HG03175 (cell line): ENCODE measurements around the gene LPA.
"Not testable (repeated sequence)": the region's sequence is repeated elsewhere in the genome, so short reads cannot be mapped to it uniquely, and the experiment has no call there.

Experiments
- ATAC-seq: cut with Tn5 transposase; IDR thresholded peaks from one replicate; pipeline ENCODE4 v1.9.1; 2021; ENCODE audit warnings: mild to moderate bottlenecking, moderate library complexity; ENCODE audit not compliant: unreplicated experiment

Gene LPA

GRCh38 chr6:160662429-160662828, 1.6 kb downstream of the LPA start:
- ATAC-seq, result no peak

GRCh38 chr6:160661216-160661615, 2.9 kb downstream of the LPA start:
- ATAC-seq, result no peak

- no peak for ATAC-seq
Measured at GRCh38 chr6:160659562-160659961, 4.5 kb downstream of the LPA start.

- no peak for ATAC-seq
Measured at GRCh38 chr6:160634706-160635105, 29.4 kb downstream of the LPA start.

- ATAC-seq, result no peak
Measured at GRCh38 chr6:160595838-160596832, 67.9 kb downstream of the LPA start.

- not testable (repeated sequence) for ATAC-seq
Measured at GRCh38 chr6:160595297-160595696, 68.8 kb downstream of the LPA start.

GRCh38 chr6:160586374-160586773, 77.7 kb downstream of the LPA start:
- no peak for ATAC-seq

GRCh38 chr6:160583794-160584193, 80.3 kb downstream of the LPA start:
- ATAC-seq, result no peak

GRCh38 chr6:160581406-160581805, 82.7 kb downstream of the LPA start:
- no peak for ATAC-seq

- ATAC-seq, result not testable (repeated sequence)
Measured at GRCh38 chr6:160578515-160578914, 85.6 kb downstream of the LPA start.

GRCh38 chr6:160573943-160574342, 90.1 kb downstream of the LPA start:
- ATAC-seq, result no peak

- not testable (repeated sequence) for ATAC-seq
Measured at GRCh38 chr6:160571201-160571600, 92.9 kb downstream of the LPA start.

GRCh38 chr6:160544802-160545201, 119.3 kb downstream of the LPA start:
- ATAC-seq, result no peak

GRCh38 chr6:160535270-160535669, 128.8 kb downstream of the LPA start:
- ATAC-seq, result no peak

GRCh38 chr6:160534050-160534696, 129.9 kb downstream of the LPA start:
- peak; percentile 83 for ATAC-seq

- ATAC-seq, result no peak
Measured at GRCh38 chr6:160532315-160532714, 131.8 kb downstream of the LPA start.

GRCh38 chr6:160531826-160532225, 132.2 kb downstream of the LPA start:
- no peak for ATAC-seq

- ATAC-seq, result not testable (repeated sequence)
Measured at GRCh38 chr6:160529524-160529923, 134.6 kb downstream of the LPA start.

- no peak for ATAC-seq
Measured at GRCh38 chr6:160523223-160523622, 140.9 kb downstream of the LPA start.

- ATAC-seq, result peak; percentile 83
Measured at GRCh38 chr6:160520043-160520904, 143.8 kb downstream of the LPA start.

- ATAC-seq, result peak; percentile 13
Measured at GRCh38 chr6:160519603-160520042, 144.5 kb downstream of the LPA start.
